T-helper 2 cell (primary cell): Measurements from ENCODE around the gene SATL1.
"Not testable (repeated sequence)": the region's sequence is repeated elsewhere in the genome, so short reads cannot be mapped to it uniquely, and the experiment has no call there.

Experiments
- DNase-seq, 5 experiments: peaks; one replicate each; pipeline versions ENCODE4 v3.0.0 to v3.0.0-alpha.2; 2012 to 2022
- total RNA-seq, 2 donors: gene quantifications; one replicate each; lab custom pipeline; 2026; lab: John Stamatoyannopoulos, UW

The SATL1 gene, protein sequence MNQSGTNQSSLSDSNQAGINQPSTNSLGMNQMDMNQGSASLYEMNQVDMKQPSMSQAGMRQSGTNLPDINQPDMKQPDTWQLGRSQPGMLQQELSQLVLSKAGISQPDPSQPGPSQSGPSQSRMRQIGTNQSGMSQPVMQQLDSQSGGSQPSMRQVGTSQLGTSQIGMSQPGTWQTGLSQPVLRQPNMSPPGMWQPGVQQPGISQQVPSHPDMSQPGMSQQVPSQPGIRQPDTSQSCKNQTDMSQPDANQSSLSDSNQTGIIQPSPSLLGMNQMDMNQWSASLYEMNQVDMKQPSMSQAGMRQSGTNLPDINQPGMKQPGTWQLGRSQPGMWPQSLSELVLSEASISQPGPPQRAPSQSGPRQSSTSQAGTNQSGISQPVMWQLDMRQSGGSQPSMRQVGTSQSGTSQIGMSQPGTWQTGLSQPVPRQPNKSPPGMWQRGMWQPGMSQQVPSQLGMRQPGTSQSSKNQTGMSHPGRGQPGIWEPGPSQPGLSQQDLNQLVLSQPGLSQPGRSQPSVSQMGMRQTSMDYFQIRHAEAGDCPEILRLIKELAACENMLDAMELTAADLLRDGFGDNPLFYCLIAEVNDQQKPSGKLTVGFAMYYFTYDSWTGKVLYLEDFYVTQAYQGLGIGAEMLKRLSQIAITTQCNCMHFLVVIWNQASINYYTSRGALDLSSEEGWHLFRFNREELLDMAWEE
- 0 reads per million in 2 donors for total RNA-seq

DNA sequence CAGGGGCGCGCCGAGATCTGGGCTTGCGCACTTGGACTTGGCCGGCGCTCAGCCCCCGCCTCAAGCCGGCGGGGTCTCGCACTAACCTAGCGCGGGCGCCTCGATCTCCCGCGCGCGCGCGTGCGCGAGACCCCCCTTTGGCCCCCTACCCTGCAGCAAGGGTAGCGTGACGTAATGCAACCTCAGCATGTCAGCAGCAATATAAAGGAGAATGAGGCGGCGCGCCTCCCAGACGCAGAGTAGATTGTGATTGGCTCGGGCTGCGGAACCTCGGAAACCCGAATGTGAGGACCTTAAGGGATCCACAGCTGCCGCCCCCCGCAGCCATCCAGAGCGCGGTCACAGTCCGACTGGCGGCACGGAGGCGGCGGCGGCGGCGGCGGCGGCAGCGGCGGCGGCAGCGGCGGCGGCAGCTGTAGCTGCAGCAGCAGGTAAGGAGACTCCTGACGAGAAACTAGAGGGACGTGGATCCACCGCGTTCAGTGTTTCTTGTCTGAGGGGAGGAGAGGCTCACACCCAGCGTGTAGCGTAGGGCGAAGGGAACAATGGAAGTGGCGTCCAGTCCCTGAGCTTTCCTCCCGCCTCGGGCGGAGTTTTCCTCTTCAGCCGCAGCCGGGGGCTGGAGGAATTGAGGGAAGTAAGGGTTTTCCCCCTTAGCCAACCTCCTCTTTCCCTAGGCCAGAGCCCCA is at the start of gene SATL1, which contains the start of gene ZNF711:
Gene SATL1 (minus strand): TSS at position 19 of the 689 bp plus-strand sequence. CDS start 134,811 bp downstream, outside the sequence.
Gene ZNF711 (plus strand): TSS at position 231 of the 689 bp plus-strand sequence. CDS start 3,582 bp downstream, outside the sequence.
- peak in 3 of 5 experiments; percentile 1 to 6 (median 5) for DNase-seq

DNA sequence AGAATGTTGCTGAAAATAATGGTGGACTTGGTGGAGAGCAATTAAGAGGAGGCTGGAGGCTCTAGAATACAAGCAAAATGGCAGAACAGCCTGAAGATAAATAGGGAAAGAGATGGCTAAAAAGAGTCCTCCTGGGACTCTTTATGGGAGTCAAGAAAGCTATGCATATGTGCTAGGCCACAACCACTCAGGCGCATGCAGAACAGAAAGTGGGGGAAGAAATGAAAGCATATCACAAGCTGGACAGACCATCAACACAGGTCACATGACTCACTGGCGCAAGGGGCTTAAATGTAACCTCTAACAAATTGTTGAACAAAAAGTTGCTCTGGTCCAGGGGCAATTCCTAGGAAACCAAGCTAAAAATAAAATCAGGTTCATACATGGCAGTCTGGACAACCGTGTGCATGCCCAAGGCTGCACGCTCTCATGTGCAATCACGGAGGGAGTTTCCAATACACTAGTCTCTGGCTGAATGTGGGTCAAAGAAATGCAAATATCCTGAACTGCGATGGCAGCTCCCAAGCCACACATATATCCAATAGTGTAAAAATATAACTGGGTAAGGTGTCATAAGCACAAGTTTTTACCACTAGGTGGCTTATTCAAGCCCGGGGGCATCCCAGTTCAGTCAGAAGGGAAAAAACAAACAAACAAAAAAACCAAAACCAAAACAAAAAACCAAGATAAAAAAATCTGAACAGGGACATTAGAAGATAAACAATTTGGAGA is 45.6 kb upstream of the SATL1 start:
- DNase-seq: no peak

- DNase-seq: not testable (repeated sequence)
Observed at GRCh38 chrX:85285286-85285685, 41.7 kb upstream of the SATL1 start.

DNA sequence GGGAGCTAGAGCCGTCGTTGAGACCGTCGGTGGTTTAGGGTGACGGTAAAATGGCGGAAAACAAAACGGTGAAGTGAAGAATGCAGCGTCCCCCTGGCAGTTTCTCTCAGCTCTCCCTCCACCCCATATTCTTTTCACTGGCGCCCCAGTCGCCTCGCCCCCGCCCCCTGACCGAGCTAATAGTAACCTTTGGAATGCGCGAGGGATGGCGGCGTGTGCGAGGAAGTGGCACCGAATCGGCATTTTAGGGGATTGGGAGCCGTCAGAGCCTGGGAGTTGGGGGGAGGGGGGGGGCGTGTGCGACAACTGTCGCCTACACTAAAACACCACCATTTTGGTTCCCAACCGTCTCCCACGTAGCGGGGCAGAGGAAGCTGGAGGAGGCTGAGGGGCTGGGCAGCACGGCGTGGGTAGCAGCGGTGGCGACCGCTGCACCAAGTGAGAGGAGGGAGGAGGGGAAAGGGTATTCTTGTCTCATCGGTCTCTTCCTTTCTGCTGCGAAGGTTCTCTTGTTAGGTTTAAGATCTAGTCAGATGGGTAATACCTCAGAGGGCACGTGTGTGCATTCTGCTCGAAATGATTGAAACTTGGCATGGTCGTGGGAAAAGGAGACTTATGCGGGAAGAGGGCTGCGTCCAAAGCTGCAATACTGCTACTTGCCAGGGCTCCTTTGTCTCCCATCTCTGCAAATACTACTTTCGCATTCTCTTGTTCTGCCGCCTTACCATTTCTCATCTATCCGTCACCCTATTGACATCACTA is 1.1 kb upstream of the SATL1 start:
- peak in 1 of 5 experiments; percentile 2 for DNase-seq

- DNase-seq: no peak
Observed at GRCh38 chrX:85243155-85243554, 424 bp downstream of the SATL1 start.

DNA sequence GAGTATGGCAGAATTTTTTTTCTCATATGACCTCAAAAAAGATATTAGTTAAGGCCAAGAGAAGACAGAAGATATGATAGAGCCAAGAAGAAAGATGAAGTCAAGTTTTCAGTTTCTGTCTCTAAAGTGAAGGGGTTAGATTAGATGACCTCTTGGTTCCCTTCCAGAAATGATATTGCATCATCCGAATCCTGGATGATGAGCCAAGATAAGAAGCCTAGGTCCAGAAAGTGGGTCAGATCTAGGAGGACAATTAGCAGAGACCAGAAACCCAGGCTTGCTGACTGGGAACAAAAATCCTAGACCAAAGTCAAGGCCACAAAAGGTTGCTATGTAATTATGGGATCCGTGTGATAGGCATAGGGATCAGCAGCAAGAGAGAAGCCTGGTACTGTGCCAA is 20.2 kb downstream of the SATL1 start:
- DNase-seq: no peak

DNA sequence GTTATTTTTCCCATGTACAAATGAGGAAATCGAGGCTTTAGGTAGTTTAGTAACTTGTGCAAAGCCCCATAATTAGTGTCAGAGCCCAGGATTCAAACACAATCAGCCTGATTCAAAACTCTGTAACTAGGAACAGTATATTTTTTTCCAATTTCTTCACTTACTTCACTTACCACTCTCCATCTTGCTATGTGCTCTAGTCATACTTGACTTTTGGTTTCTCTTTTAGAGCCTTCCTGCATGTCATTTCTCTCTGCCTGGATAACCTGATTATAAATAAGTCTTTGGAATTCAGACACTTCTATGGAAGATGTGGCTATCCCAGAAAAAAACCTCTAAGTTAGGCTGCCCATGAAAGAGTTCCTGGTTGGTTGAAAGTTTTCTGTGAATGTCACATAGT is 22.2 kb downstream of the SATL1 start:
- no peak for DNase-seq

- no peak for DNase-seq
Observed at GRCh38 chrX:85215946-85216345, 27.6 kb downstream of the SATL1 start.

DNA sequence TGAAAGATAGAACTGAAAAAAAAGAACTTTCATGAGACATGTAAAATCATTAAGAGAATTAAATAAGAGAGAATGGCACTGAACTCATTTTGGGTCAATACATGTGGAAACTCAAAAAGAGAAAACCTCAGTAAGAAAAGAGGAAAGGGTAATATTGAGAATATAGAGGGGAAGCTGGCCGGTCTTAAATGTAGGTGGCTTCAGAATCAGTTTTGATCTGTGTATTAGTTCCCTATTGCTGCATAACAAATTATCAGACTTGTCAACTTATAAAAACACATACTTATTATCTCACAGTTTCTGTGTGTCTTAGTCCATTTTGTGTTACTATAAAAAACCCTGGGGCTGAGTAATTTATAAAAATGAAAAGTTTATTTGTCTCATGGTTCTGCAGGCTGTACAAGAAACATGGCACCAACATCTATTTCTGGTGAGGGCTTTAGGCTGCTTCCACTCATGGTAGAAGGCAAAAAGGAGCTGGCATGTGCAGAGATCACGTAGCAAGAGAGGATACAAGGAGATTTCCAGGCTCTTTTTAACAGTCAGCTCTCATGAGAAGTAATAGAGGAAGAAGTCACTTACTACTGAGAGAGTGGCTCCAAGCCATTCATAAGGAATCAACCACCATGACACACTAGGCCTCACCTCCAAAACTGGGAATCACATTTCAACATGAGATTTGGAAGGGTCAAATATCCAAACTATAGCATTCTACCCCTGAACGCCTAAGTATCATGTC is 29.6 kb downstream of the SATL1 start:
- DNase-seq: no peak

DNA sequence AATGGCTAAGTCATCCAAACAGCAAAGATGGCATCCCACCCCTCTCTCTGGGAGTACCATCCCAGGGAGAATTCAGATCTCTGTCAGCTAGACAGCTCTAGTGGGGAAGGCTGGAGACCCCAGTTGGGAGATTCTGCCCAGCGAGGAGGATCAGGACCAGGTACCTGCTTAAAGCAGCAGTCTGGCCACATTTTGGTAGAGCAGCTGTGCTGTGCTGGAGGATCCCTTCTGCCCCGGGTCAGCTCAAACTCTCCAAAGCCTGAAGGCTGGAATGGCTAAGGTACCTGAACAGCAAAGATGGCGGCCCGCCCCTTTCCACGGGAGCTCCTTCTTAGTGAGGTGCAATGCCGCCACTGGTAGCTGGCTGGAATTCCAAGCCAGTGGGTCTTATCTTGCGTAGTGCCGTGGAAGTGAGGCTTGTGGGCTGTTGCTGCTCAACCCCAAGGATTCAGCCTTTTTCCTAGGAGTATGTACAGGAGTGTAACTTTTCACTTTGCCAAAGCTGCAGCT is 40.1 kb downstream of the SATL1 start:
- DNase-seq: no peak

- DNase-seq: no peak
Observed at GRCh38 chrX:85196319-85196718, 47.3 kb downstream of the SATL1 start.

DNA sequence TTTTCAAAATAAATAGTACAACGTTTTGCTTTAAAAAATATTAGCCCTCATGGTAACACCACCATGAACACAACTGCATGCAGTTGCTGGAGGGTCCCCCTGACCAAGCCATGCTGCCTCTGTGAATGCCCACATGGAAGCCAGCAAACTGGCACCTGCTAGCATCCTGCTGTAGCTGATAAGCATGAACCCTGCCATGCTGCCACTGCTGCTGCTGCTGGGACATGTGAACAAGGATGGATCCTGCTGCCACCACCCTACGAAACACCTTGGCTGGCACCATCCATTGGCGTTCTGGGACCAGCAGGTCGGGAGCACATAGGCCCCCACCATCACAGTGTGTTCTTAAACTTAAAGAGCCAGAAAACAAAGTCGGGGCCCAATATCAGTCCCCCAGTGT is 83.9 kb downstream of the SATL1 start:
- DNase-seq: no peak

GRCh38 chrX:85140964-85141363 is 102.6 kb downstream of the SATL1 start:
- no peak for DNase-seq

DNA sequence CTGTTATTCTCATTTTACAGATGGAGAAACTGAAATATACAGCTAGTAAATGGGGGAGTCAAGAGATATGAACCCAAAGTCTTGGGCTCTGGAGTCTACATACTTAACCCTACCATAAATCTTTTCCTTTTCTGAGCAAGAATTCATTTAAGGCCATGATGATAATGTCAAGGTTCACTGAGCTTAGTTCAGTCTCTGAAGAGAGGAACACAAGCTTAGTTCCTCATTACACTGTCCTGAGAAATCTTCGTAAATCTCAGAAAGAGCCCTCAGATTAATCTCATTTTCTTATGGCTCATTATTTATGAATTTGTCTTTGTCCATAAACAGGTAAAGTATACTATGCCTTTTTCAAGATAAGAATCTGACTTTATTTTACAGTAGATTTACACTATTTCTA is 104.2 kb downstream of the SATL1 start:
- no peak for DNase-seq

GRCh38 chrX:85136409-85136808 is 107.2 kb downstream of the SATL1 start:
- no peak for DNase-seq

- no peak for DNase-seq
Observed at GRCh38 chrX:85115252-85115651, 128.3 kb downstream of the SATL1 start.

DNA sequence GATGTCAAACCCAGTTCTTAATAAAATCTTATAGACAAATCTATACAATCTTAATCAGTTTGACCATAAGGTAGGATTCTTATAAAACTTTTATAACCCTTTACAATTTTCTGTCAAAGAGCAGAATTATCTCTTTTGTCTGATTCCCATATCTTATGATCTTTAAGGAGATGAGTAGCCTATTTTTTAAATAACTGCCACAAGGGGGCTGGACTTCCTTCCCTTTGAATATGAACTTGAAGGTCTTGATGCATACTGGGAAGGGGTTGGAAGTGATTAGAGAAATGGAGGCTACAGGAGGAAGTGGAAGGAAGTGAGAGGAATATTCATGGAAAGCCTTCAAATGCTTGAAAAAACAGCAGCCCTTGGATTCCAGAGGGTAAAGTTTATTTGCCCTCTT is 128.8 kb downstream of the SATL1 start:
- no peak for DNase-seq

DNA sequence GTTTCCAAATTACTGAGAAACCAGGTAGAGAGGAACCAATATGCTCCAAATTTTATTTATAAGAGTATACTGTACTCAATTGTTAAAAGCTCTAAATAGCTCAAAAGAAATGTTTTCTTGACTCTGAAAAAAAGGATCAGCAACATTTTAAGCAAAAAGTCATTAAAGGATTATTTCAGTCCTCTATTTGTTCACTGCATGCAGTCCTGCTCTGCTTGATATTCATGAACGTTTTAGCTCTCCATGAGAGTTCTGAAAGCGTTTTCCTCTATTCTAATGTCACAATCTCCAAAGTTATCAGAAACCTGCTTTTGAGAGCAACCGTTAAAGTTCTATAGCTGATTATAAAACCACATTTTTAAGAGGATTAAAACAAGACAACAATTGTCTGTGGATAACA is 129.4 kb downstream of the SATL1 start:
- no peak for DNase-seq

DNA sequence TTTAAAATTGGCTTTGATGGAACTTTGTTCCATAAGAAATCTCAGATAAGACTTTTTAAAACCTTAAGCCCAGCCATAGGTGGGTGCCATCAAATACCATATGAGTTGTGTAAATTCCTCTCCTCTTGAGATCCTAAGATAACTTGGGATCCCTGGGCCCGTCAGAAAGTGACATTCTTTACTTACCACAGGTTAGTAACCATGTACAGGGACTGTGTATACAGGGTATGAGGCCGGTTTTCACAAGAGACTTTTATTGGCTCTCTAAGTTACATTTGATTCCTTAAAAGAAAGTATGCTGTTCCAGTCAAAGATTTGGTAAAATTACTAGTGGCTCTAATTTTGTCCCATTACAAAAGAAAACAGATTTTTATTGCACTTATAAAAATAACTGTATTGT is 129.8 kb downstream of the SATL1 start:
- DNase-seq: no peak

- no peak for DNase-seq
Observed at GRCh38 chrX:85112293-85112692, 131.3 kb downstream of the SATL1 start.

- DNase-seq: no peak
Observed at GRCh38 chrX:85111347-85111746, 132.2 kb downstream of the SATL1 start.
